ENCODE data around the gene OR2L8.

OR2L8 gene

GRCh38 chr1:247948558-247948957 lies at the start of gene OR2L8:
Gene OR2L8 (plus strand): TSS chr1:247948858. CDS start chr1:247948858, 0 bp downstream.
- DNase-seq = no peak

- no peak for DNase-seq
These were observed 44.5 kb upstream of the OR2L8 start for GRCh38 chr1:247904122-247904521.

DNA sequence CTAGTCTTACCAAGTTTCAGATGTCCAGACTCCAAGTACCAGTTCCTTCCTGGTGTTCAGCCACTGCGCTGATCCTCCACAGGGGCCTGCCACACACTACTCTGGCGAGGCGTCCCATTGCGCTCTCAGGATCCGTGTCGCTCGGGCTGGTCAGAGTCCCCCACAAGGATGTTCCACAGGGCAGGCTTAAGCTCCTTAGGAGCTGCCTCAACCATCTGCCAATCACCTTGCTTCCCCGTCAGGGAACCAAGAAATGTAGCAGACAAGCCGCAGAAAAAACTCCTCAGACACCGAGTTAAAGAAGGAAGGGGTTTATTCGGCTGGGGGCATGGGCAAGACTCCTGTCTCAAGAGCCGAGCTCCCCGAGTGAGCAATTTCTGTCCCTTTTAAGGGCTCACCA lies 43.5 kb upstream of the OR2L8 start:
- no peak for DNase-seq

- no peak for DNase-seq
These were observed 42.7 kb upstream of the OR2L8 start for GRCh38 chr1:247905910-247906503.

- DNase-seq = no peak
These were observed 42.1 kb upstream of the OR2L8 start for GRCh38 chr1:247906504-247907047.

GRCh38 chr1:247908766-247909165 lies 39.9 kb upstream of the OR2L8 start:
- no peak for DNase-seq

GRCh38 chr1:247913786-247914185 lies 34.9 kb upstream of the OR2L8 start:
- DNase-seq = no peak

GRCh38 chr1:247914941-247915662 lies 33.6 kb upstream of the OR2L8 start:
- no peak for DNase-seq

- no peak for DNase-seq
These were observed 28.7 kb upstream of the OR2L8 start, which contains the start of gene OR2T8 for GRCh38 chr1:247919952-247920351. Gene OR2T8 (plus strand): TSS chr1:247920252. CDS start chr1:247921018, 766 bp downstream.

DNA sequence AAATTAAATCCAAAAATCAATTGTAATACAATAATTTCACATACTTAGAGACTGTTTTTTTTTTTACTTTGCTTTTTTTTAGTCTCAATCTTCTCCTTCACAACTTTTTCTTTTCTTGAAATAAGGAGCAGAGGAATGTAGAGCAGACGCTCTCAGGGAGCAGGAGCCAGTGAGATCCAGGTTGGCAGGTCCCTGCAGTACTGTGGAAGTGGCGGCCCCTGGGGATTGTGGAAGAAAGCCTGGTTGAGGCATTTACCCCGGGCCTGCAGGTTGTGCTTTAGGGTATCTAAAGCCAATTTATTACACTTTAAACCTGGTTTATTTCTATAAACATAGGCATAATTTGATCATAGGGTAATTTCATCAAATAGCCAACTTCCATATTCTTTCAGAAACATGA lies 24.7 kb upstream of the OR2L8 start:
- no peak for DNase-seq

DNA sequence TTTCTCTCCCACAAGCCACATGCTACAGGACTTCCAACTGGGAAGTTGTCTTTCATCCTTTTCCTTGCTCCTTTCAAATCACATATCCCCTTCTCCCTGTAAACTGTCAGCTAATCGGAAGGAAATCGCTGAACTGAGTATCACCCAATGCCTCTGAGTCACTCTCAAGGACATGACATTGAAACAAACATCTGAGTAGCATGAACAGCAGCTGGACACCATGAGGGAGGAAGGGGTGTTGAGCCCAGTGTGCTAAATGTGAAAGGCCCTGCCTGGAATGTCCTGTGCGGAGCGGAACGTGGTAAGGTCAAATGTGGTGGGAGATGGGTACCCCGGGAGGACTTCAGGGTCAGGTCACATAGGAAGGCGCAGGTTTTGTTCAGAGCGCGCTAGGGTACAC lies 23.8 kb upstream of the OR2L8 start, which contains the start of gene OR2AJ1:
Gene OR2AJ1 (plus strand): TSS at position 22 of the 400 bp plus-strand sequence. CDS start 8,880 bp downstream, outside the sequence.
- no peak for DNase-seq

DNA sequence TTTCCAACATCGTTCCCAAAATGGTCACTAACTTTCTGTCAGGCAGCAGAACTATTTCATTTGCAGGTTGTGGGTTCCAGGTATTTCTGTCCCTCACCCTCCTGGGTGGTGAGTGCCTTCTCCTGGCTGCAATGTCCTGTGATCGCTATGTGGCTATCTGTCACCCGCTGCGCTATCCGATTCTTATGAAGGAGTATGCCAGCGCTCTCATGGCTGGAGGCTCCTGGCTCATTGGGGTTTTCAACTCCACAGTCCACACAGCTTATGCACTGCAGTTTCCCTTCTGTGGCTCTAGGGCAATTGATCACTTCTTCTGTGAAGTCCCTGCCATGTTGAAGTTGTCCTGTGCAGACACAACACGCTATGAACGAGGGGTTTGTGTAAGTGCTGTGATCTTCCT lies 14.7 kb upstream of the OR2L8 start:
- DNase-seq = no peak

DNA sequence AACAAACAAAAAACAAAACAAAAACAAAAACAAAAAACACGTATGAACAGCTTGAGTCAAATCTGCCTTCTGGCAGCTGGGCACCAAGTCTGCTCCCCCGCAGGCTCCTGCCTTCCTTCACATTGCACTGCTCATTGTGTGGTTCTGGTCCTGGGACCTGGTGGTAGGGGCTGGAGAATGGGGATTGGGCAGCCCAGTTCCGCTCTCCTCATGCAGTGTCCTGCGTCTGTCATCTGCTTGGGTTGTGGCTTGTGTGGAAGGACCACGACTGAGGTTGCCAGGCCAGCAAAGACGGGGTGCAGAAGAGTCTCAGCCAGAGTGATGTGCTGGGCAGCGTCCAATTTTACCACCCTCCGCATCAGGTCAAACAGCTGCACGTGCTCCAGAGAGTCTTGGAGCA lies 12.9 kb upstream of the OR2L8 start:
- DNase-seq = no peak

DNA sequence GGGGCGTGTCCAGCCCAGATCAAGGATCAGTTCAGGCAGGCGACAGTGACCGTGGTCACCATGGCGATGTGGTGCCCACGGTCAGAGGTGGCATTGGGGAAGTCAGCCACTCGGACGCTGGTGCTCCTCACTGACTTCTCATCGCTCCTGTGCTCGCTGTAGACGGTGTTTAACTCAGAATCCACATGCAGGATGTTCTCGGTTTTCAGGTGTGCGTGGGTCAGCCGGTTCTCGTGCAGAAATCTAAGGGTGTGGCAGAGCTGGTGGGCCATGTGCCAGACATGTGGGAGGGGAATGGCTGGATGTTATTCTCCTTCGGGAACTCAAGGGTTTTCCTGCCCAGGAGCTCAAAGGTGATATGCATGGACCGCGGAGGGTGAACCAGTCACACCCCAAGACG lies 12.2 kb upstream of the OR2L8 start:
- DNase-seq = no peak

DNA sequence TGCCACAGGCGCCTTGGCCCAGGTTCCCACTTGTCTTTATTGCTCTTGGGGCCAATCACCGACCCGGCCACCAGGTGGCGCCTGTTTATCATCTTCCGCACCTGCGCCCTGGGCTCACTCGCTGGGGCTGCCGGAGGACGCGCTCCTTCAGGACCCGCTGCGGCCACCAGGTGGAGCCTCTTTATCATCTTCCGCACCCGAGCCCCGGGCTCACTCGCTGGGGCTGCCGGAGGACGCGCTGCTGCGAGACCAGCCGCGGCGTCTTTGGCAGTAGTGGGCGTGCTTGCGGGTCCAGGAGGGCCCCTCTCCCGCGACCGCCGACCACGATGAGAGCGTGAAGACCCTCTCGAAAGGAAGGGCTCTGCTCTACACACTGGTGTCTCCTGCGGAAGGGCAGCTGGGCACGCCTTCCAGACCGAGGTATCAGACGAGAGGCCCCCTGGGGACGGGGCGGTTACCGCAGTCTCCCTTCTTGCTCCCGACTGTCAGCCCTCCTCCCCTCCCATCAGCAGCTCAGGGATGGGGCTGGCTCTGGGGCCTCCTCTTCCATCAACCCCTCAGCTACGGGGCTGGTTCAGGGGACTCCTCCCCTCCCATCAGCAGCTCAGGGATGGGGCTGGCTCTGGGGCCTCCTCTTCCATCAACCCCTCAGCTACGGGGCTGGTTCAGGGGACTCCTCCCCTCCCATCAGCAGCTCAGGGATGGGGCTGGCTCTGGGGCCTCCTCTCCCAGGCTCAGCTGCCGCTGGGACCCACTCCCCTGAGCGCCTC lies 11.5 kb upstream of the OR2L8 start:
- peak; percentile 48 to 78 for DNase-seq

DNA sequence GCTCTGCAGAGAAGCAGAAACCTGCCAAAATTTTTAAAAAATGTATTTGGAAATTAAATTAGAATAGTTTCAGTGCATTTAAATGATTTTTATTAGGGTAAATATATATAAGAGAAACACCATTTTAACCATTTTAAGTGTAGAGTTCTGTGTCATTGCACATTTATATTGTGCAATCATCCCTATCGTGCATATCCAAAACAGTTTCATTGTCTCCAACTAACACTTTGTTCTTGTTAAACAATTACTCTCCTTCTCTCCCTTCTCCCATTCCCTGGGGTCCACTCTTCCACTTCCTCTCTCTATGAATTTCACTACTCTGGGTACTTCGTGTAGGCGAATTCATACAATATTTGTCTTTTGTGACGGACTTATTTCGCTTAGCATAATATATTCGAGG lies 6.0 kb upstream of the OR2L8 start:
- DNase-seq = no peak

- no peak for DNase-seq
These were observed 4.8 kb downstream of the OR2L8 start for GRCh38 chr1:247953408-247953807.

- no peak for DNase-seq
These were observed 13.1 kb downstream of the OR2L8 start for GRCh38 chr1:247961791-247962190.

- no peak for DNase-seq
These were observed 14.4 kb downstream of the OR2L8 start for GRCh38 chr1:247962911-247963588.

DNA sequence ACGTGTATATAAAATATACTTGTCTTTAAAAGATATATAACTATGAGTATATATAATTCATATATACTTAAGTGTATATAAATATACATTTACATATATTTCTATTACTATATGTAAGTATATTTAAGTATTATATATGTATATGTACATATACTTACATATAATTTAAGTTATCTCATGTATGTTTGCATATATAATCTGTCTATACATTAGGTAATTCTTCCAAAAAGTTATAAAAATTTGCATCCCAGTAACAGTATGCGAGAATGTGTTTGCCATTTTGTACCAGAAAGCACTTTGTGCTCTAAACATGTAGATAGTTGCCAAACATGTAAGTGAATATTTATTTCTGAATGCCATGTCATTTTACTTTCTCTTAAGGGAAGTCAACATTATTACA lies 16.3 kb downstream of the OR2L8 start, which contains the start of gene OR2AK2:
Gene OR2AK2 (plus strand): TSS at position 301 of the 400 bp plus-strand sequence. CDS start 144 bp downstream, outside the sequence.
- DNase-seq = no peak

DNA sequence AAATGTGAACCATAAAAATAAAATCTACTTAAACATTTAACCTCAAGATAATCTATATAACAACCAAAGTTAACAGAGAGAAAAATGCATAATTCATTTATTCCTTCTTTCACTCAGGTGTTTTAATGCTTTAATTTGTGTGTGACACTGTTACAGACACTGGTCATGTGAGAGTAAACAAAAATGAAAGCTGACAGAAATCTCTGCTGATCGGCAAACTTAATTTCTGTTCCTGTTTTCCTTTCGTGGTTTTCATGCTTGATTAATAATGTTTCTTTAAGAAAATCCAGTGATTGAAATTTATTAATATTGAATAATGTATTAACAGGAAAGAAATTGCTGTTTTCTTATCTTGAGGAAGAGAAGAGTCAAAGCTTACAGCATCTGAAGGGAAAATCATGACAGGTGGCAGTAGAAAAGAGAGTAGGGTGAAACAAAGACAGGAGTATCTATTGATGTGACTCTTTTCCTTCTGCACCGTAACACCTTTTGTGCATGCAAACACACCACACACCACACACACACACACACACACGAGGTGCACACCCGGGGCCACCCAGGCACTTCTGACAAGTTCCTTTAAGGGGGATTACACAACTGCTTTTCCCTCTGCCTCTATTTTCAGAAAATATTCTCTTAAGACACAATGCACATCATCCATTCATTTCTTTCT lies 18.0 kb downstream of the OR2L8 start:
- DNase-seq = no peak

DNA sequence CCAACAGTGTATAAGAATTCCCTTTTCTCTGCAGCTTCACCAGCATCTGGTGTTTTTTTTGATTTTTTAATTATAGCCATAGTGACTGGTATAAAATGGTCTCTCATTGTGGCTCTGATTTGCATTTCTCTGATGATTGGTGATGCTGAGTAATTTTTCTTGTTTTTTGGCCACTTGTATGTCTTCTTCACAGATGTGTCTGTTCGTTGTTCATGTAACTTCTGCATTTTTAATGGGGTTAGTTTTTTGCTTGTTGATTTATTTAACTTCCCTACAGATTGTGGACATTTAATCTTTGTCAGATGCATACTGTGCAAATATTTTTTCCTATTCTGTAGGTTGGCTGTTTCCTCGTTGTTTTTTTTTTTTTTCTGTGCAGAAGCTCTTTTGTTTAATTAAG lies 44.3 kb downstream of the OR2L8 start:
- no peak for DNase-seq

All from SHP77 (cell line).